GM19099 (cell line): ENCODE measurements around the gene ENPP5.

ENCODE experiments used
- POLR2A ChIP-seq: IDR thresholded peaks from 3 replicates; pipeline ENCODE4 v1.6.1; 2011; ENCODE audit warnings: low read depth; ENCODE audit not compliant: insufficient read length; ENCODE audit errors: extremely low read depth

Gene ENPP5

DNA sequence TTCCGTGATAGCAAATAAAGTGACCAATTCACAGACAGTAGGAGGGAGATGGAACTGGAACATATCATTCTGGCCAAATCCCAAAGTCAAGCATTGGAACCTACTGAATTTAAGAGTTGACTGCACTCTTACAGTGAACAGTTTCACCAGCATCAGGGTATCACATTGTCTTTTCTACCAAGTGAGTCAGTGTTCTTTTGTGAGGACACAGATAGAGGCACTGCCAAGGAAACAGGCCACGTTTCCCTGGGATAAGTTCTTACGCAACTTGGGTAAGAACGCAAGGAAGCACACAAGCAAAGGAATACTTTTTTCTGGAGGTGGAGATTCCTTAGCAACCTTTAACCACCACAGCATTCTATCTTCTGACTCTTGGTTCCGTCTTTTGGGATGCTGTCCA, 28.6 kb upstream of the ENPP5 start:
- TF ChIP-seq POLR2A, result no peak

DNA sequence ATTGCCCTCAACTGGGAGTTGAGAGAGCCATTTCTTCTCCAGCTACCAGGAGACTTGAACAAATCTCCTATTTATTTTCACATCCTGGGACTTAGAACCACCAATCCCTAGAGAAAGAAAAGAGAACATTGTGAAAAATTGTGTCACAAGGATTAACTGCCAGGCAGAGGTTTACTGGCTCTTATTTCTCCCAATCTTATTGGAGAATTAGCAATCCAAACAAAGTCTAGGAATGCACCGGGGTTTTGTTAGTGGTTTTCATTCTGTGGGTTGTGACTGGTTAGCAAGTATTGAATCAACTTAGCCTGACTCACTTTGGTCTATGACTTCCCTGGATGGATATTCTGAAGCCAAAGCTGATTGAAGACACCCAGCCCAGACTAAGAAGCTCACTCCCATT, 21.2 kb upstream of the ENPP5 start:
- TF ChIP-seq POLR2A, result no peak

DNA sequence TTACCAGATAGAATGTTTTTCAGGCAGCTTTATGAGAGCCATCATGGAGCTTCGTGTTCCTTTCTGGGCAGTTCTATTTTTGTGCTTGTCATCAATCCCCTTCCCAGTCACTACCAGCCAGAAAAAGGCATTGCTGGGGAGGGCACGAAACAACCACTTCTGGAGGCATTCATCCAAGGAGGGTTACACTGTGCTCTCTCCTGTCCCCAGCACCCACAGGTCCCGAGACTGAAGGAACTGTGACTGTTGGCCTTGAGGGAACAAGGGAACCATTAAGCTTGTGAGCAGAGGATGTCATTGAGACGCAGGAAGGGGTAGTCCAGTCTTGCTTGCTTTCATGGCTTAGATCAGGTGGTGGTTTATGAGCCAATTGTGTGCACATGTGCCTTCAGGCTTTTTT, 20.1 kb upstream of the ENPP5 start:
- TF ChIP-seq POLR2A, result no peak

DNA sequence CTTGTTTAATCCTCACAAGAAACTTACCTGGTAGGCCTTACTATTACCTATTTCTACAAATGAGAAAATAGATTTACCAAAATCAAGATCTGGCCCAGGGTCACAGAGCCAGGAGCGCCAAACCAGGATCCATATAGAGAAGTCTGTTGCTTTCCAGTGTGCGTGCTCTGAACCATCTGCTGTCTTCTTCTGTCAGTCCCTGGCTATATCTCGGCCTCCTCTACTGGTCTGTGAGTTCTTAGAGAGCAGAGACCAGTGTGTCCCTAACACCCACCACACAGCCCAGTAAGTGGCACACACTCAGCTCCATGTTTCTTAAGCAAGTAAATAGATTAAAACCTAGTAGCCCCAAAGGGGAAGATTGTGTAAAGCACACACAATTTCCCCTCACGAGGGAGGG, 18.9 kb upstream of the ENPP5 start:
- no peak for TF ChIP-seq POLR2A

DNA sequence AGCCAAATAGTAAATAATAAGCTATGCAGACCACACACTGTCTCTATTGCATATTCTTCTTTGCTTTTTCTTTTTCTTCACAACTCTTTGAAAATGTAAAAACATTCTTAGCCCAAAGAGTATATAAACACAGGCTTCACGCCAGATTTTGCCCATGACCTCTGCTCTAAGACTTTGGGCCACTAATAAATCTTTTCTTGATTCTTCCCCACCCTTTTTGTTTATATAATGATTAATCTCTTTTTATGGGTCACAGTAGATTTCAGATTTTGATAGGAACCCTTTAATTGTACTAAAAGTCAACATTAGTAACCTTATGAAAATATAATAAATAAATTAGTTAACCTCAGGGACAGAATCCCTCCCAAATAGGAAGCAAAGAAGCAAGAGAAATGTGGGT, 15.8 kb upstream of the ENPP5 start:
- TF ChIP-seq POLR2A, result no peak

DNA sequence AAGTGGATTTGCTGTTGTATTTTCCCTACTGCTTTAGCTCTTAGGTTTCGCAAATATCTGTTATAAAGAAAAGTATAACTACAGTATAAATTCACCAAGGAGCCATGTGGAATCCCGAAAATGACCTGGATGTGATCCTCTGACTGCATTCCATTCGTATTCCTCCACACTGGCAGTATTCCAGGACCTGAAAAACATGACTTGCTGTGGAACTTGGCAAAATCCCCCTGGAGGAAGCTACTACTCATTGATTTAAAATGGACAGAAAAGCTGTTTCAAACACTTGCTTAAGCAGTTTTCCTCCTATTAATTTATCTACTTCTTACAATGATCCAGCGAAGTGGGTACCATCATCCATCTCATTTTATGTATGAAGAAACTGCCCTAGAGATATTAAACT, 13.3 kb upstream of the ENPP5 start:
- TF ChIP-seq POLR2A, result no peak

DNA sequence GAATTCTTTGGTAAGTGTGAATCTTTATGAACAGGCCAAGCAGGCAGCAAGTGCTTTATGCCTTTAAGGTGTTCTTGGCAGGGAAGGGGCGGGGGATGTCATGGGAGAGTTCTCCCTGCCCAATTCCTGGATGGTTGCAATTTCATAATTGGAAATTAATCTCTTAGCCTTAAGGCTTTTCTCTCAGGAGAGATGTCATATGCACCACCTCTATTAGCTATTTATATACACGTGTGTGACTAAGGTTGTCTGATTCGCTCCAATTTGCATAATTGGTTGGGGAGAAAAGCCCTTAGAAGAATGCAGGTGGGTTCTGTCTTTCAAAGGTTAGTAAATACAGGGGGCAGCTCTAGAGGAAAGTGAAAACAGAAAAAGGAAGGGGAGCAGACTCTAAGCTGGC, 5.2 kb upstream of the ENPP5 start:
- TF ChIP-seq POLR2A, result no peak

DNA sequence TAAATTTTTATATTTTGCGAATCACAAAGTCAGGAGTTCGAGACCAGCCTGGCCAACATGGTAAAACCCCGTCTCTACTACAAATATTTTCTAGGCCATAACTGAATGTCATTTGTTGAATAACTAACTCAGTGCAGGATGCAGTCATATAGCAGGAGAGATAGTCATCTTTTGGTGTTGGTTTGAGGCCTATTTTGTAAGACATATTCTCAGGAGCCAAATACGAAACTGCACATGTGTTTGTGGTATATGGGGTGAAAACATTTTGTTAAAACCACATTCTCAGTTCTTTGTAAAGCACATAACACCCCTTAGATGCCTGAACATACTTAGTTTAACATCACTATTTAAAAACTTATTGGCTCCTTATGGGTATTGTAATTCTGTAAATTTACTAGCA, 4.7 kb upstream of the ENPP5 start:
- no peak for TF ChIP-seq POLR2A

DNA sequence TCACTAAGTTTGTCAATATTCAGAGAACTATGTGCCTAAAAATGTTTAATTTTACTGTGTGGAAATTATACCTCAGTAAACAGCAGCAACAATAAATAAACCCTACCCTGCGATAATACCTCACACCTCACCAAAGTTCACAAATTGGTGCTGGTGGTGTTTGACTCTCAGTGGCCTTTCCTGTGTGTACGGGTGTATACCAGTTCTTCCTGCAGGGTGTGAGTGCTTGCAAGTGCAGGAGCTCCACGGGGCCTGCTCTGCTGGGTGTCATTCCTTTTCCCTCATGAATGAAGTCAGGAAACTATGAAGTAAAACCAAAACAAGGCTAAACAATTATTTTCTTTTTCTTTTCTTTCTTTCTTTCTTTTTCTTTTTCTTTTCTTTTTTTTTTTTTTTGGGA, 4.1 kb upstream of the ENPP5 start:
- TF ChIP-seq POLR2A, result no peak

DNA sequence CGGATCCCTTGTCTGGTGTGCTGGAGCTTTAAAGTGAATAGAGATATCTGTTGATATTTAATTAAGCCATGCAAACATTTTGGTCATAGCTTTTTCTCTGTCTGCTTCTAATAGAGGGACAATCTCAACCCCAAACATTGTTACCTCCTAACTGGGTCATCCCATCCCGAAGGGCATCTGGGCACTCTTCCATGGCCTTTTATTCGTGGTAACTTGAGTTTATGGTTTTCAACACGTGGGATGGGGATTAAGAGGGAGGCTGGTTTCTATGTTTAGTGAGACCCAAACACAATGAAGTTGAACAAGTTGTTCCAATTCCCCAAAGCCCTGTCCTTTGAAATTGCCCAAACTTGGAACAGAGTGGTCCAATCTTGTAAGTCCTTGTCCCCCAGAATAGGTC, 1.4 kb upstream of the ENPP5 start:
- no peak for TF ChIP-seq POLR2A

DNA sequence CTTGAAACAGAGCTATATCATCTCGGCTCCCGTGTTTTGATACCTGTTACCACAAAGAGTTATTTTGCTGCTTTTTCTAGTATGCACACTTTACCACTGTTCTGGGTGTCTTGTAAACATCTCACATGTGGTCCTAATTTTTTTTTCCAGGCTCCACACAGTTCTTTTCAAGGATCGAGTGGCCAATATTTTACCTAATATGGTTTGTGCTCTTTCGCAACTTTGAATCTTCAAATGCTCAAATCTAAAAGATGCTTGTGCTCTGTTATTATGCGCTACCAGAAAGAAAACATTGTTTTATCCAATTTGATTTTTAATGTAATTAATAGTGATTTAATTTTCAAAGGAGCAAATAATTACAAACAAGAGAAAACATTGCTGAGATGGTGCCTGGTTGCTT, 10.7 kb downstream of the ENPP5 start:
- no peak for TF ChIP-seq POLR2A

DNA sequence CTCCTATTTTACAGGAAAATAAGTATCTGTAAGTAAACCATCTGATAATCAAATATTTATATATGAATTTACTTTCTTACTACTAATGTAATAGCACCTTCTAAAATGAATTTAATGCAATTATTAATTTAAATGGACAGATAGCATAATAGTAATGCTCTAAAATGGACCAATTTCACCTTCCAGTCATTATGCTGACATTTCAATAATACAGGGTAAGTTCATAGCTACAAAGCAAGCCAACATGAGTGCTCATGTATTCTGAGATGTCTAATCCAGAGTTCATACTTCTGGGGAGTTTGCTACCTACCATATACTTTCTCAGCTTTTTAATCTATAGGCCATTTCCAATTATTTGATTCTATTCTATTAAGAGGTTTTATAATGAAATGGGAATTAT, 11.6 kb downstream of the ENPP5 start:
- no peak for TF ChIP-seq POLR2A

DNA sequence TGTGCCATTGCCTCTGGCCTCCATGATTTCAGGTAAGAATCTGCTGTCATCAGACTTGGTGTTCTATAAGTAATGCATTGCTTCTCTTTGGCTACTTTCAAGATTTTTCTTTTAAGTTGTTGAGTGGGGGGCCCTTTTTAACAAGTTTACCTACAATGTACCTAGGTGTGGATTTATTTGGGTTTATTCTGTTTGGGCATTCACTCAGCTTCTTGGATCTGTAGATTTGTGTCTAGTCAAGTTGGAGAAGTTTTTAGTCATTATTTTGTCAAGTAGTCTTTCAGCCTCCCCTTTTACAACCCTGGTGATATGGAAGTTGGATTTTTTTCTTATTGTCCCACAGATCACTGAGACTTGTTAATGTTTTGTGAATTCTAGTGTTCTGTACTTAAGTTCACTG, 14.1 kb downstream of the ENPP5 start:
- TF ChIP-seq POLR2A, result no peak

DNA sequence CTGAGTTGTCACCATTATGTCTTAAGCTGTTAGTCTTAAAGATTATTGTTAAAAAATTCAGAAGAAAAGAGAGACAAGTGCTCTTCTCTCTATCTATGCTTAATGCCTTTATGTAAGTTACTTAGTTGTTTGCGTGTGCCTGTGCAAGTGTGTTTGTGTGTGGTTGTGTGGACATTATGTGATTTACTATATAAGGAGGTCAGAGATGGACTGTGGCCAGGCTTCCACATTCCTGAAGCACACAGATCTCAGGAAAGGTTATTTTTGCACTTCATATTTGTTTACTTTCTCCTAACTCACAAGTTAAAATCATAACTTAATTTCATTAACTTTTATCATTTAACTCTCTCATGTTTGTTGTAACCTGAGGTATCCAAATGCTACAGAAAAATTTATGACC, 26.5 kb downstream of the ENPP5 start:
- no peak for TF ChIP-seq POLR2A

DNA sequence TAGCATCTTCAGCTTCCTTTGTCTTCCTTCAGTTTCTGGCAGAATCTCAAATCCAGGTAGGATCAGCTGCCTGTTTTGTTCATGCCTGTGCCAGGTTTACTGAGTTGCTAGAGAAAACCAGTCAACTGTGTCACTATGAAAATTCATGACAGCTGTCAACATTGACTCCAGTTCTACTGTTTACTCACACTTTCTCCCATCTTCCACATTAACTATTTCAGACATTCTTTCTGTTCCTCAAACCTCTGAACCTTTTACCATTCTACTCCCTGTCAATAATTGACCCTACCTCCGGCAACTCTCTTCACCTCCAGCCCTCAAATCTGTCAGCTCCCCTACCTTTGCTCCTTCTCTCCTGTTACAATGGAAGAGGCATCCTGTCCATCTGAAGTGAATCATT, 32.5 kb downstream of the ENPP5 start:
- TF ChIP-seq POLR2A, result no peak

DNA sequence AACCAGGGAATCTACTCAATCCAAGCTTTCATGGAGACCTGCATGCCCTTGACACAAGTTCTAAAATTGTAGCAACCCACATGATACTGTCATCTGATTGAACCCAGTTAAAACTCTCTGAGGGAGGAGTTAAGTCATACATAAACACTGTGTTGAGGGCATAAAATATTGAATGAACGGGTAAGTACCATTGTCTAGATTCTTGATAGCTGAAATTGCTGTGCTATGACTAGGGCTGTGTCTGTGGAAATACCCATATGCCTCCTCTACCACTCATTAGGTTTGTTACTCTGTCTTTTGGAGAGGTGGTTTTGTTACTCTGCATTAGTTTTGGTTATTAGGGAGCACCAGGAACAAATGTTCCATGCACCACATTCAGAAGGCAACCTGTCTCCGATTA, 33.4 kb downstream of the ENPP5 start:
- TF ChIP-seq POLR2A, result no peak

DNA sequence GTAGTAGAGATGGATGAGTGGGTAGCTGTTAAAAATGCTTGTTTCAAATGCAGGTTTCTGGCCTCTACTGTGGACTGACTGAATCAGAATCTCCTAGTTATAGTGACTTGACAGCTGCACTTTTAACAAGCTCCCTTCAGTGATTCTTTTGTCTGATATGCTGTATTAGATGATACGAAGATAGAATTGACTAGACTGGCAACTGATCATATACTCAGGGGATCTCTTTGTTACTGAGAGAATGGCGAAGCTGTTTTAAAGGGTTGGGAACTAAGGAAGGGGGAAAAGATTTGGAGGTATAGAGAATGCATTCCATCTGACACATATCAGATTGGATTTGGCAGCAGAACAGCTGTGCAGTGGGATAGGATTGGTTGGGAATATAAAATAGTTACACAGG, 33.9 kb downstream of the ENPP5 start:
- no peak for TF ChIP-seq POLR2A

DNA sequence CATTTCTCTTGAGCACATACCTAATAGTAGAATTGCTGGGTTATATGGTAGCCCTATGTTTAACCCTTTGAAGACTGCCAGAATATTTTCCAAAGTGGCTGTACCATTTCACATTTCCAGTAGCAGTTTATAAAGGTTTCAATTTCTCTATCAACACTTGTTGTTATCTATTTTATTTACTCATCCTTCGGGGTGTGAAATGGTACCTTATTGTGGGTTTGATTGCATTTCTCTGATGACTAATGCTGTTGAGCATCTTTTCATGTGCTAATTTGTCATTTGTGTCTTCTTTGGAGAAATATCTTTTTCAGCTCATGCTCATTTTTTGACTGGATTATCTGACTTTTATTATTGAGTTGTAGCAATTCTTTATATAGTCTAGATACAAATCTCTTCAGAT, 35.6 kb downstream of the ENPP5 start:
- no peak for TF ChIP-seq POLR2A

DNA sequence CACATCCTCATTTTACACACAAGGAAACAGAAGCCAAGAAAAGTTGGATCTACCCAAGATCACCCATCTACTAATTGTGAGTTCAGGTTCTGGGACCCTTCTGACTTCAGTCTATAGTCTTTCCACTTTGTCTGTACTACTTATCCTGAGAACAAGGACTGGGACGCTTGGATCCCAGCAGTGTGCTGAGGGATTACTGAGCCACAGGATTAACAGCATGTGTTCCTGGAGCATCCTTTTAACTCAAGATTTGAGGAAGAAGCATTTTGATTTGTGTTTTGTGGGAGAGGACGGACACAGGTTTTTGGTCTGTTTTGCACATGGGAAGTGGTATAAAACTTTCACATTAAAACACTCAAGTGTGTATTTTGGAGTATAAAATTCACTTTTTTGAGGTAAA, 36.6 kb downstream of the ENPP5 start:
- no peak for TF ChIP-seq POLR2A

DNA sequence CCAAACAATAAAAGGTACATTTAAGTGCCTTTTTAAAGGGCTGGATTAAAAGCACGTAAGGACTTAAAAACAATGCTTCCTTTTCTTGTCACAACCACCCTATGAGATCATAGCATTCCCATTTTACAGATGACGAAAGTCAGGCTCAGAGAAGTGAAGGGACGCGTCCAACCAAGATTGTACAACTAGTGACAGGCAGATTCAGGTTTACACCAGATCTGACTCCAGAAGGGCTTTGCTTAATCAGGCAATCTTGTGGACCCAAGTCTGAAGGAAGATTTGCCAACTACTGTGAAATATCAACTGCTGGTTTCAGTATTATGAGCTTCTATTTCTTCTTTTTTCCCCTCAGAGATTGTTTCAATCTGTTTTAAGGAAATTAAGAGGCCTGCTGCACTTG, 40.1 kb downstream of the ENPP5 start:
- TF ChIP-seq POLR2A, result no peak
